UCSD-AML1 (cell line): ENCODE data around the gene PM20D2.
"Not testable (repeated sequence)": the region's sequence is repeated elsewhere in the genome, so short reads cannot be mapped to it uniquely, and the experiment has no call there.

Experiments used
- DNase-seq: peaks from one replicate; lab custom pipeline; 2025; ENCODE audit not compliant: unreplicated experiment; lab: John Stamatoyannopoulos, UW

The PM20D2 gene

GRCh38 chr6:89145956-89146717 is at the start of gene PM20D2:
PM20D2 (plus strand) TSS chr6:89146055; CDS start chr6:89146145, 90 bp downstream.
- DNase-seq, result peak; percentile 69

GRCh38 chr6:89098461-89098860 is 47.4 kb upstream of the PM20D2 start:
- DNase-seq, result no peak

GRCh38 chr6:89100114-89100513 is 45.7 kb upstream of the PM20D2 start:
- DNase-seq, result no peak

GRCh38 chr6:89110284-89110683 is 35.6 kb upstream of the PM20D2 start:
- no peak for DNase-seq

- DNase-seq, result no peak
These were observed 33.9 kb upstream of the PM20D2 start for GRCh38 chr6:89111933-89112332.

- no peak for DNase-seq
These were observed 29.2 kb upstream of the PM20D2 start for GRCh38 chr6:89116702-89117101.

GRCh38 chr6:89117211-89118108 is 28.4 kb upstream of the PM20D2 start, which contains the start of gene SRSF12:
SRSF12 (minus strand) TSS chr6:89118071; CDS start chr6:89117887, 184 bp downstream.
- no peak for DNase-seq

GRCh38 chr6:89118931-89119330 is 26.9 kb upstream of the PM20D2 start:
- no peak for DNase-seq

GRCh38 chr6:89120371-89120770 is 25.5 kb upstream of the PM20D2 start:
- no peak for DNase-seq

- no peak for DNase-seq
These were observed 23.9 kb upstream of the PM20D2 start for GRCh38 chr6:89121934-89122333.

- DNase-seq, result no peak
These were observed 23.2 kb upstream of the PM20D2 start for GRCh38 chr6:89122625-89123024.

GRCh38 chr6:89128256-89128671 is 17.6 kb upstream of the PM20D2 start:
- DNase-seq, result not testable (repeated sequence)

GRCh38 chr6:89131599-89131998 is 14.3 kb upstream of the PM20D2 start:
- no peak for DNase-seq

GRCh38 chr6:89132057-89132456 is 13.8 kb upstream of the PM20D2 start:
- no peak for DNase-seq

GRCh38 chr6:89133981-89134380 is 11.9 kb upstream of the PM20D2 start:
- DNase-seq, result no peak

- DNase-seq, result no peak
These were observed 11.1 kb upstream of the PM20D2 start for GRCh38 chr6:89134723-89135122.

- no peak for DNase-seq
These were observed 7.7 kb upstream of the PM20D2 start for GRCh38 chr6:89138173-89138572.

GRCh38 chr6:89139509-89140346 is 6.1 kb upstream of the PM20D2 start:
- DNase-seq, result no peak

- DNase-seq, result no peak
These were observed 5.3 kb upstream of the PM20D2 start for GRCh38 chr6:89140347-89141156.

- no peak for DNase-seq
These were observed 1.4 kb upstream of the PM20D2 start for GRCh38 chr6:89144354-89144906.
